ENCODE results near the gene ITGA2. TPM values are rescaled to one million over a fixed set of nuclear protein-coding genes. Genes with fewer than 3 reads are reported as not detected.

Gene ITGA2
- total and polyA plus RNA-seq, 3 experiments from 2014 or later, result 0.51 to 2.8 (median 2.7) TPM

GRCh38 chr5:53099546-53099945 is 110.4 kb downstream of the ITGA2 start:
- CTCF ChIA-PET, result interaction anchor here (2.2 kb wide), 1 partner anchor 10 kb away, joined by 5 read pairs; the partner anchor contains the start of gene MOCS2
- Mint-ChIP-seq H3K4me3 (no peak overlapping the region), H3K27ac (peak overlapping the region in 1 of 8 donors; percentile 21), H3K27me3 (no peaks in the 10 kb centered on the region), H3K36me3 (peaks cover 0 to 70% (median 31%) of the 10 kb centered on the region in 3 donors), H3K9me3 (no peaks in the 10 kb centered on the region), H3K4me1 (peaks cover 9 to 21% (median 15%) of the 10 kb centered on the region in 3 donors)
- Histone ChIP-seq H3K4me3 (ENCODE audit: low read length) (no peak overlapping the region), H3K4me1 (ENCODE audit: insufficient read depth, low read length) (no peaks in the 10 kb centered on the region), H3K9me3 (ENCODE audit: low read length) (no peaks in the 10 kb centered on the region), H3K36me3 (ENCODE audit: insufficient read depth, low read length) (peaks cover 12% of the 10 kb centered on the region), H3K27ac (ENCODE audit: low read depth, low read length) (no peak overlapping the region), H3K27me3 (ENCODE audit: insufficient read depth, low read length, poor library complexity, severe bottlenecking) (no peaks in the 10 kb centered on the region)
- no peak for DNase-seq
- POLR2A ChIA-PET, result no interaction called here

GRCh38 chr5:53100606-53101005 is 111.5 kb downstream of the ITGA2 start:
- Histone ChIP-seq H3K4me3 (ENCODE audit: low read length) (no peak overlapping the region), H3K4me1 (ENCODE audit: insufficient read depth, low read length) (no peaks in the 10 kb centered on the region), H3K36me3 (ENCODE audit: insufficient read depth, low read length) (peaks cover 12% of the 10 kb centered on the region), H3K27ac (ENCODE audit: low read depth, low read length) (no peak overlapping the region), H3K27me3 (ENCODE audit: insufficient read depth, low read length, poor library complexity, severe bottlenecking) (no peaks in the 10 kb centered on the region), H3K9me3 (ENCODE audit: low read length) (no peaks in the 10 kb centered on the region)
- peaks cover 0 to 78% (median 31%) of the 10 kb centered on the region in 3 donors for H3K36me3 Mint-ChIP-seq
- H3K4me1 Mint-ChIP-seq, result peaks cover 18 to 31% (median 25%) of the 10 kb centered on the region in 3 donors
- ChIA-PET CTCF (interaction anchor here (0.6 to 2.2 kb wide), 2 partner anchors 9 to 475 kb away, joined by 4 to 5 read pairs; partner anchors contain the start of gene MOCS2), POLR2A (no interaction called here)
- H3K27me3 Mint-ChIP-seq, result no peaks in the 10 kb centered on the region
- DNase-seq, result no peak
- H3K4me3 Mint-ChIP-seq, result no peak overlapping the region
- H3K9me3 Mint-ChIP-seq, result no peaks in the 10 kb centered on the region
- H3K27ac Mint-ChIP-seq, result peak overlapping the region in 1 of 8 donors; percentile 38

DNA sequence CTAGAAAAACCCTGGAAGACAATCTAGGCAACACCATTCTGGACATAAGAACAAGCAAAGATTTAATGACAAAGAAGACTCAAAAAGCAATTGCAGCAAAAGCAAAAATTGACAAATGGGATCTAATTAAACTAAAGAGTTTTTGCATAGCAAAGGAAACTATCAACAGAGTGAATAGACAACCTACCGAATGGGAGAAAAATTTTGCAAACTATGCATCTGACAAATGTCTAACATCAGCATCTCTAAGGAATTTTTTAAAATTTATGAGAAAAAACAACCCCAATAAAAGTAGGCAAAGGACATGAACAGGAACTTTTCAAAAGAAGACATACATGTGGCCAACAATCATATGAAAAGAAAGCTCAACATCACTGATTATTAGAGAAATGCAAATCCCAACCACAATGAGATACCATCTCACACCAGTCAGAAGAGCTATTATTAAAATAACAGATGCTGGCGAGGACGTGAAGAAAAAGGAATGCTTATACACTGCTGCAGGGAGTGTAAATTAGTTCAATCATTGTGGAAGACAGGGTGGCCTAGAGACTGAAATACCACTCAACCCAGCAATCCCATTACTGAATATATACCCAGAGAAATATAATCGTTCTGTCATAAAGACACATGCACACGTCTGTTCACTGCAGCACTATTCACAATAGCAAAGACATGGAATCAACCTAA is 116.6 kb downstream of the ITGA2 start:
- H3K36me3 Mint-ChIP-seq, result peaks cover 0 to 64% (median 9%) of the 10 kb centered on the region in 3 donors
- no peak for DNase-seq
- H3K27ac Mint-ChIP-seq, result peak overlapping the region in 1 of 8 donors; percentile 22
- H3K36me3 ChIP-seq (ENCODE audit: insufficient read depth, low read length), result no peaks in the 10 kb centered on the region
- H3K9me3 ChIP-seq (ENCODE audit: low read length), result no peaks in the 10 kb centered on the region
- H3K4me3 Mint-ChIP-seq, result peak overlapping the region in 2 of 7 donors; percentile 26 to 61
- CTCF ChIA-PET, result interaction anchor here (2.2 kb wide), 1 partner anchor 8 kb away, joined by 7 read pairs; no protein-coding TSS in a partner anchor
- no peak overlapping the region for H3K4me3 ChIP-seq (ENCODE audit: low read length)
- no peaks in the 10 kb centered on the region for H3K27me3 ChIP-seq (ENCODE audit: insufficient read depth, low read length, poor library complexity, severe bottlenecking)
- H3K4me1 Mint-ChIP-seq, result peaks cover 56 to 76% (median 72%) of the 10 kb centered on the region in 3 donors
- POLR2A ChIA-PET, result no interaction called here
- H3K4me1 ChIP-seq (ENCODE audit: insufficient read depth, low read length), result peaks cover 30% of the 10 kb centered on the region
- H3K27ac ChIP-seq (ENCODE audit: low read depth, low read length), result no peak overlapping the region
- H3K27me3 Mint-ChIP-seq, result no peaks in the 10 kb centered on the region
- H3K9me3 Mint-ChIP-seq, result no peaks in the 10 kb centered on the region

GRCh38 chr5:53109056-53109442 is 119.9 kb downstream of the ITGA2 start:
- Histone ChIP-seq H3K4me1 (ENCODE audit: insufficient read depth, low read length) (peaks cover 30% of the 10 kb centered on the region), H3K27me3 (ENCODE audit: insufficient read depth, low read length, poor library complexity, severe bottlenecking) (no peaks in the 10 kb centered on the region), H3K4me3 (ENCODE audit: low read length) (peak overlapping the region; percentile 74), H3K9me3 (ENCODE audit: low read length) (no peaks in the 10 kb centered on the region), H3K36me3 (ENCODE audit: insufficient read depth, low read length) (no peaks in the 10 kb centered on the region), H3K27ac (ENCODE audit: low read depth, low read length) (peak overlapping the region; percentile 45)
- Mint-ChIP-seq H3K4me3 (peak overlapping the region; percentile 92 to 98 (median 93)), H3K36me3 (peaks cover 0 to 34% (median 0%) of the 10 kb centered on the region in 3 donors), H3K9me3 (no peaks in the 10 kb centered on the region), H3K27ac (peak overlapping the region; percentile 72 to 96 (median 90)), H3K4me1 (peaks cover 53 to 66% (median 65%) of the 10 kb centered on the region in 3 donors), H3K27me3 (no peaks in the 10 kb centered on the region)
- no peak for DNase-seq
- ChIA-PET CTCF (interaction anchor here (1.1 to 1.4 kb wide), 3 partner anchors 9 to 160 kb away, joined by 3 to 8 read pairs (median 5); no protein-coding TSS in a partner anchor), POLR2A (interaction anchor here (0.6 kb wide), 1 partner anchor 67 kb away, joined by 11 read pairs; no protein-coding TSS in a partner anchor)

DNA sequence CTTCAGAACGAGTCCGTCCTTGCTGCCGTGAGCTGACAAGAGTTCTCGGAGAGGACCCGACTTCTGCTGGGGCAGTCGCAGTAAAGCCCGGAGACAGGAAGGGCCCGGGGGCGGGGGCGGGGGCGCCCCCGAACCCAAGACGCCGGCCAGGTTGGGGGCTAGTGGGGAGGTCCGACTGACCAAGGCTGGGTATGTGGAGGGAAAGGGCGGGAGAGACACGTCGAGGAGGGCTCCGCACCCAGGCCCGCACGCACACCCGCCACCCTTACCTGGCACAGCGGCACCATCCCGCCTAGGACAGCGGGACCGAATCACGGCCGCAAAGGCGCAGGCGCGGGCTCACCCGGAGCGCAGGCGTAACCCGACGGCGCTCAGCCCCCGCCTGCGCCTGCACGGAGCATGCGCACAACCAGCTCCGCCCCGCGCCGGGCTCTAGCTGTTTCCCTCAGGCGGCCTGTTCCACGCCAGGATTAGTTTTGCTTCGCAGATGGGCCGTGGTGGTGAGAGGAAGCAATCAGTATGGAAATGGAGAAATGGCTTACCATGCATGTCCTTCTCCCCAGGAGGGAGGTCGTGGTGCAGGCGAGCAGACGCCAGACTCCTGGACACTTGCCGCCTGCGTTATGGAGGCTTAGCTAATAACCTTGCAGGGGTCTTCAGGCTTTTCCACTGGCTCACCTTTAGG is 120.4 kb downstream of the ITGA2 start, which contains the start of gene MOCS2:
Gene MOCS2, minus strand, starts transcription at position 315 of the 685 bp plus-strand sequence. CDS start 2,583 bp downstream, outside the sequence.
- Mint-ChIP-seq H3K36me3 (peaks cover 0 to 30% (median 0%) of the 10 kb centered on the region in 3 donors), H3K9me3 (no peaks in the 10 kb centered on the region), H3K4me3 (peak within 1 kb of the TSS; percentile 92 to 98 (median 93)), H3K4me1 (peaks cover 52 to 61% (median 61%) of the 10 kb centered on the region in 3 donors), H3K27ac (peak within 1 kb of the TSS; percentile 88 to 96 (median 94)), H3K27me3 (no peaks in the 10 kb centered on the region)
- Histone ChIP-seq H3K27me3 (ENCODE audit: insufficient read depth, low read length, poor library complexity, severe bottlenecking) (no peaks in the 10 kb centered on the region), H3K4me3 (ENCODE audit: low read length) (peak within 1 kb of the TSS; percentile 74), H3K9me3 (ENCODE audit: low read length) (no peaks in the 10 kb centered on the region), H3K36me3 (ENCODE audit: insufficient read depth, low read length) (no peaks in the 10 kb centered on the region), H3K4me1 (ENCODE audit: insufficient read depth, low read length) (peaks cover 30% of the 10 kb centered on the region), H3K27ac (ENCODE audit: low read depth, low read length) (peak within 1 kb of the TSS; percentile 45)
- CTCF ChIA-PET, result interaction anchor here (1.1 to 1.4 kb wide), 4 partner anchors 9 to 161 kb away, joined by 3 to 8 read pairs (median 4); no protein-coding TSS in a partner anchor
- peak; percentile 87 to 93 (median 90) for DNase-seq
- POLR2A ChIA-PET, result interaction anchor here (0.6 kb wide), 1 partner anchor 68 kb away, joined by 11 read pairs; no protein-coding TSS in a partner anchor

- Mint-ChIP-seq H3K36me3 (peaks cover 0 to 26% (median 1%) of the 10 kb centered on the region in 3 donors), H3K4me3 (peak overlapping the region; percentile 92 to 98 (median 93)), H3K27me3 (no peaks in the 10 kb centered on the region), H3K9me3 (no peaks in the 10 kb centered on the region), H3K4me1 (peaks cover 48 to 55% (median 55%) of the 10 kb centered on the region in 3 donors), H3K27ac (peak overlapping the region; percentile 88 to 96 (median 94))
- POLR2A ChIA-PET, result no interaction called here
- H3K27ac ChIP-seq (ENCODE audit: low read depth, low read length), result peak overlapping the region; percentile 45
- H3K4me1 ChIP-seq (ENCODE audit: insufficient read depth, low read length), result peaks cover 30% of the 10 kb centered on the region
- no peaks in the 10 kb centered on the region for H3K9me3 ChIP-seq (ENCODE audit: low read length)
- peak overlapping the region; percentile 74 for H3K4me3 ChIP-seq (ENCODE audit: low read length)
- CTCF ChIA-PET, result interaction anchor here (1.1 to 1.4 kb wide), 3 partner anchors 10 to 161 kb away, joined by 3 to 8 read pairs (median 5); no protein-coding TSS in a partner anchor
- H3K36me3 ChIP-seq (ENCODE audit: insufficient read depth, low read length), result no peaks in the 10 kb centered on the region
- peak in 1 of 5 donors; percentile 46 for DNase-seq
- H3K27me3 ChIP-seq (ENCODE audit: insufficient read depth, low read length, poor library complexity, severe bottlenecking), result no peaks in the 10 kb centered on the region
Measured at GRCh38 chr5:53110156-53110555, 121.0 kb downstream of the ITGA2 start.

DNA sequence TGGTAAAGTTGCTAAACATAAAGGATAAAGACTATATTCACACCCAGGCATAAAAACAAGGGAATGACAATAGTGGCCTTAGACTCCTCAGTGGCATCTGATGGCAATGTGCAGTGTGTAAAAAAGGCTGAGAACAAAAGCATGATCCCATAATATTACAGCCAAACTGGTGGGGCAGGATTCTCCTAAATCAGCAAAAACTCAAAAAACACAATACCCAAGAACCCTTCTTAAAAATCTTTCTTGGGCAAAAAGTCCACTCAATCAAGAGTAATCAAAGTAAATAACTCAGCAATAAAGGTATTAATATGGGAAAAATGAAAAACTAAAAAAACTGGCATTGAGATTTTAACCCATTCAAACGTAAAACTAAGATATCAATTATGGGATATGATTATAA is 122.0 kb downstream of the ITGA2 start:
- ChIA-PET CTCF (no interaction called here), POLR2A (no interaction called here)
- no peaks in the 10 kb centered on the region for H3K9me3 Mint-ChIP-seq
- Histone ChIP-seq H3K4me1 (ENCODE audit: insufficient read depth, low read length) (peaks cover 30% of the 10 kb centered on the region), H3K4me3 (ENCODE audit: low read length) (no peak overlapping the region), H3K9me3 (ENCODE audit: low read length) (no peaks in the 10 kb centered on the region), H3K36me3 (ENCODE audit: insufficient read depth, low read length) (no peaks in the 10 kb centered on the region), H3K27ac (ENCODE audit: low read depth, low read length) (no peak overlapping the region), H3K27me3 (ENCODE audit: insufficient read depth, low read length, poor library complexity, severe bottlenecking) (no peaks in the 10 kb centered on the region)
- no peaks in the 10 kb centered on the region for H3K27me3 Mint-ChIP-seq
- peak overlapping the region in 3 of 8 donors; percentile 29 to 88 (median 68) for H3K27ac Mint-ChIP-seq
- no peak for DNase-seq
- peaks cover 38 to 45% (median 45%) of the 10 kb centered on the region in 3 donors for H3K4me1 Mint-ChIP-seq
- peak overlapping the region in 4 of 7 donors; percentile 92 to 98 (median 96) for H3K4me3 Mint-ChIP-seq
- peaks cover 0 to 17% (median 2%) of the 10 kb centered on the region in 3 donors for H3K36me3 Mint-ChIP-seq
